AG09309 (cell line): ENCODE measurements around the gene CYB561A3.

Experiments used
- DNase-seq: peaks from one replicate; pipeline ENCODE4 v3.0.0-alpha.2; 2010; ENCODE audit warnings: low read depth
- H3K4me3 ChIP-seq: 2 replicates; pipeline ENCODE4 v1.5.1; 2011; ENCODE audit warnings: mild to moderate bottlenecking, low read depth, low read length, moderate library complexity; ENCODE audit not compliant: control insufficient read depth
- TF ChIP-seq, protein P1 (sequence below): IDR thresholded peaks from 2 replicates; pipeline ENCODE4 v1.5.1; 2011; ENCODE audit warnings: mild to moderate bottlenecking, low read depth, low read length, inconsistent platforms; ENCODE audit not compliant: insufficient read depth, control insufficient read depth; ENCODE audit errors: missing control alignments

The CYB561A3 gene

DNA sequence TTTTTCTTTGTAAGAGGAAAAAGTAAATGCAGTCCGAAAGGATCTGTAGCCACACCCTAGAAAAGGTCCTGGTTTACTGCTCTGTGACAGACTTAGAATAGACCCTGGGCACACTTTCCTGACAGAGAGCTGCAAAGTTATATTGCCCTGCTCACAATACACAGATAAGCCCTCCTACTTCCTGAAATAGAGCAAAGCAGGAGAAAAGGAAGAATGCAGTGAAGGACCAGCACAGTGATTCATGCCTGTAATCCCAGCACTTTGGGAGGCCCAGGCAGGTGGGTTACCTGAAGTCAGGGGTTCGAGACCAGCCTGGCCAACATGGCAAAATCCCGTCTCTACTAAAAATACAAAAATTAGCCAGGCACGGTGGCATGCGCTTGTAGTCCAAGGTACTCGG is 2.2 kb downstream of the CYB561A3 start:
- no peak for DNase-seq
- TF ChIP-seq, protein P1, sequence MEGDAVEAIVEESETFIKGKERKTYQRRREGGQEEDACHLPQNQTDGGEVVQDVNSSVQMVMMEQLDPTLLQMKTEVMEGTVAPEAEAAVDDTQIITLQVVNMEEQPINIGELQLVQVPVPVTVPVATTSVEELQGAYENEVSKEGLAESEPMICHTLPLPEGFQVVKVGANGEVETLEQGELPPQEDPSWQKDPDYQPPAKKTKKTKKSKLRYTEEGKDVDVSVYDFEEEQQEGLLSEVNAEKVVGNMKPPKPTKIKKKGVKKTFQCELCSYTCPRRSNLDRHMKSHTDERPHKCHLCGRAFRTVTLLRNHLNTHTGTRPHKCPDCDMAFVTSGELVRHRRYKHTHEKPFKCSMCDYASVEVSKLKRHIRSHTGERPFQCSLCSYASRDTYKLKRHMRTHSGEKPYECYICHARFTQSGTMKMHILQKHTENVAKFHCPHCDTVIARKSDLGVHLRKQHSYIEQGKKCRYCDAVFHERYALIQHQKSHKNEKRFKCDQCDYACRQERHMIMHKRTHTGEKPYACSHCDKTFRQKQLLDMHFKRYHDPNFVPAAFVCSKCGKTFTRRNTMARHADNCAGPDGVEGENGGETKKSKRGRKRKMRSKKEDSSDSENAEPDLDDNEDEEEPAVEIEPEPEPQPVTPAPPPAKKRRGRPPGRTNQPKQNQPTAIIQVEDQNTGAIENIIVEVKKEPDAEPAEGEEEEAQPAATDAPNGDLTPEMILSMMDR, result no peak
- no peak overlapping the region for H3K4me3 ChIP-seq

DNA sequence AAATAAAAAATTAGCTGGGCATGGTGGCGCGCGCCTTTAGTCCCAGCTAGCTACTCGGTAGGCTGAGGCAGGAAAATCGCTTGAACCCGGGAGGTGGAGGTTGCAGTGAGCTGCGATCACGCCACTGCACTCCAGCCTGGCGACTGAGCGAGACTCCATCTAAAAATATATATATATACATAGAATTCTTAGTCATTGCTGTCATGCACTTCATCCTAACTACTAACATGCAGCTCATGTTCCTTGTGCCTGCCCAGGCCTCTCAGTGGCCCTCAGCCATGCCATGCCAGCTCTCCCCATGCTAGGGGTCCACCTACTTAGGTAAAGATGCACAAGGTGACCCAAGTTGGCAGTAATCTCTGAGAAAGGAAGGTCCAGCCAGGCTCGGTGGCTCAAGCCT is 3.1 kb downstream of the CYB561A3 start:
- DNase-seq, result no peak
- TF ChIP-seq, protein P1, result no peak
- no peak overlapping the region for H3K4me3 ChIP-seq

DNA sequence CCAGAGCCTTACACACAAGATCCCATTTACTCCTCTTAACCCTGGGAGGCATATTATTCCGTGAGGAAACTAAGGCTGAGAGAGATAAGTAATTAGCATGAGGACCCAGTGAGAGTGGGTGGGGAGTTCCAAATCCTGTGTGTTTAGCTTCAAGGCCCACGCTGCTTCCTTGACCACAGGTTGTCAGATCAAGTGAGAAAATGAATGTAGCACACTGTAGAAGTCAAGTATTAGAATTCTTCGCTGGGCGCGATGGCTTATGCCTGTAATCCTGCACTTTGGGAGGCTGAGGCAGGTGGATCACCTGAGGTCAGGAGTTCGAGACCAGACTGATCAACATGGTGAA is 3.8 kb downstream of the CYB561A3 start:
- TF ChIP-seq, protein P1, result no peak
- no peak overlapping the region for H3K4me3 ChIP-seq

DNA sequence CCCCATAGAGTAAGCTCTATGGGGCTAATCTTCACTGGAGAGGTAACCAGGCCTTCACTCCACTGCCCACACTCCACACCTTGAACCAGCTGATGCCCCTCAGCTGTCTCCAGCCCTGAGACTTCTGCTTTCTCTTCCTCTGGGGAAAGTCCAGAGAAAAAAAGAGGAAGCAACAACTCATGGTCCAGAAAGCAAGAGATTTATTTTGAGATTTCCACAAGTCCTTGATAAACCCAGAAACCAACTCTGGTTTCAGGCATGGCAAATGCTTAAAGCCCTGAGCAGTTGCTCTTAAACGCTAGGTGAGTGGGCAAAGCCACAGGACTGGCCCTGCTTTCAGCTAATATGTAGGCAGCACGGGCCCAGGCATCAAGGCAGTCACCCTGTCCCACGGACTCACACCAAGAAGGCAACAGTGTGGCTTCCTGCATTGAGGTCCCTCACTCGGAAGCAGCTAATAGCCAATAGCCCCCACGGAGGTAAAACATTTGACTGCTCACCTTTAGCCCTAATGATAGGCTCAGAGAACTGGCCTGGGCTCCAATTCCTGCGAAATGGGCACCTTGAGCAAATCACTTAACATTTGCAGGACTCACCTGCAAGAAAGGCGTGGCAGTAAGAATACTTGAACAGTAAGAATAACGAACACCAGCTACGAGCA is 4.3 kb downstream of the CYB561A3 start:
- H3K4me3 ChIP-seq, result no peak overlapping the region
- no peak for DNase-seq
- TF ChIP-seq, protein P1, result no peak

More for the DNA sequence above, 3.8 kb downstream of the CYB561A3 start:
- DNase-seq, result no peak

DNA sequence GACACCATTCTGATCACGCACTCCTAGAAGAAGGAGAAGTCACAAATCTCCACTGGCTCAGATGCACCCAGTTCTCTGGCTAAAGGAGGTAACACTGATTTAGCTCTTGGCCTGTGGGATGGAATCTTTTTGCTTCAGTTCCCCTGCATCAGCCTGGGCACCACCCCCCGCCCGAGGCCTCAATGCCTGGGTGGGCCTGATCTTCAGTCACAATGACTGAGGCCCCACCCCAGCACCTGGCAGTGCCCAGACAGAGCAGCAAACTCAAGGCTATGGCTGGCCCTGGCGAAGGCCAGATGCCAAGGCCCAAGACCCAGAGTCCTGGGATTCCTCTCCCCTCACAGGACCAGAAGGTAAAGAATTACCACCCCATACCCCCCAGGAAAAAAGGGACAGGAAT is 5.0 kb downstream of the CYB561A3 start:
- no peak overlapping the region for H3K4me3 ChIP-seq
- DNase-seq, result no peak
- TF ChIP-seq, protein P1, result no peak

DNA sequence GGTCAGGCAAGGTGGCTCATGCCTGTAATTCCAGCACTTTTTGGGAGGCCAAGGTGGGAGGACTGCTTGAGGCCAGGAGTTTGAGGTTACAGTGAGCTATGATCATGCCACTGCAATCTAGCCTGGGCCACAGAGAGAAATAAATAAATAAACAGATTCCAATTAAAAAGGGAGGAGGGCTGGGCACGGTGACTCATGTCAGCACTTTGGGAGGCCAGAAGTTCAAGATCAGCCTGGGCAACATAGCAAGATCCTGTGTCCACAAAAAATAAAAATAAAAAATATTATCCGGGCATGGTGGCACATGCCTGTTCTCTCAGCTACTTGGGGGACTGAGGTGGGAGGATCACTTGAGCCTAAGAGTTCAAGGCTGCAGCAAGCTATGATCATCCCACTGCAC is 7.5 kb downstream of the CYB561A3 start:
- DNase-seq, result no peak
- H3K4me3 ChIP-seq, result no peak overlapping the region
- TF ChIP-seq, protein P1, result no peak
